Fibroblast of the conjunctiva (primary cell): Measurements from ENCODE around the gene TTC7B.
A peak's percentile ranks its signal among the peaks of the same experiment; 100 is the strongest.

Source experiments
- DNase-seq: peaks from one replicate; pipeline ENCODE4 v3.0.0-alpha.2; 2010; ENCODE audit warnings: low read depth

TTC7B gene

GRCh38 chr14:90740946-90741681 is 75.1 kb downstream of the TTC7B start:
- DNase-seq, result no peak

- DNase-seq, result no peak
These were observed 76.1 kb downstream of the TTC7B start for GRCh38 chr14:90740081-90740480.

DNA sequence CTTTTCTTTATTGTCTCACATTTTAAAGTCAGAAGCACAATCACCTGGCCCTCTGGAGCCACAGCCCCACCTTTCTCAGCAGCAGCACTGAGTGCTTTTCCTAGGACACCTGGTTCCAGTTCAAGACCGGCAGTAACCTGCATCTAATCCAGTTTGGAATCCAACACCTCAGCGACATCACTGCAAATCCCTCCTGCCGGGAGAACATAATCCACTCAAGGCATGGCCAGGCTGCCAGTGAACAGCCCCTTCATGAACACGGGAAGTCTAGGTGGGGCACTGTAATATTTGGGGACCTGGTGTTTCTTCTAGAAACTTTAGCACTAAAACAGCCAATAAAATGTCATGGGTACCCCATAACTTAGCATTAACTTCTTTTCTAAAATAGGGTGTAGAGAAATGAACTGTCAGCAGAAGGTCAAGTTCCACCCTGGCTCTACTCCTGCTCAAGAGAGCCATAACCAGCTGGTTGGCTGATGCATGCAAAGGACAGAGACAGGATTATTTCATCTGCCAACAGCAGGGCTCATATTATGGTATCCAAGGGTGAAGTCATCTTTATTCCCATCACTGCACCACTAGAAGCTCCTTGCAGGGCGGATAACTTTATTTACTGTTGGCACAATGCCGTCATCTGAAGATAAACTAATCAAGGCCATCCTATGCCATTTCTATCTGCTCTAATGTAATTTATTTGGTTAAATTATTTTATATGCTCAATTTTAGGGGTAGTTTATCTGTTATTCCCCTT is 76.7 kb downstream of the TTC7B start:
- no peak for DNase-seq

DNA sequence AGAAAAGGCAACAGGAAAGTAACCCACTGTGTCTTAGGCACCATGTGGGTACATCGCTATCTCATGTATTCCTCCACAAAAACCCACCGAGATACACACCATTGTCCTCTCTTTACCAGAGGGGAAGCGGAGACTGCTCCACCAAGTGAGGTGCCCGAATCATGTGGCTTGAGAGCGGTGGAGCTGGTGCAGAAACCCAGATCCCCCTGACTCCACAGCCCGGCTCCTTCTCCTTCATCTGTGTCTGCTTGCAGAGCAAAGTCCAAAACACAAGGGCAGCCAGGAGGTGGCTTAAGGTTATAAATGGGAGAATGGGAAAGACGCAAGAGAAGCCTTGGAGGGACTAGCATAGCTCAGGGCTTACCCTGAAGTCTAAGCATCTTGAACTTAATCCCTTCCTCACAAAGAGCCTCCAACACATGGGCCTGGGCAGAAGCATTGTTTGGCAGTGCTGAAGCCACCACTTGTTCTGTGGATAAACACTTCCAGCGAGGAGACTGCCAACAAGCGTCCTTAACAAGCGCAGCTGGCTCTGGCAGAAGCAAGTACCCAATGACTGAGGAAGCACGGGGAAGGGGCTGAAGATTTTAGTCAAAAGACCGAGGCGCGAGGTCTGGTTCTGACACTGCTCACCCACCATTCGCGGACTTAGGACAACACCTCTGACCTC is 83.0 kb downstream of the TTC7B start:
- no peak for DNase-seq

- no peak for DNase-seq
These were observed 83.5 kb downstream of the TTC7B start for GRCh38 chr14:90732718-90733117.

GRCh38 chr14:90732139-90732538 is 84.1 kb downstream of the TTC7B start:
- DNase-seq, result no peak

DNA sequence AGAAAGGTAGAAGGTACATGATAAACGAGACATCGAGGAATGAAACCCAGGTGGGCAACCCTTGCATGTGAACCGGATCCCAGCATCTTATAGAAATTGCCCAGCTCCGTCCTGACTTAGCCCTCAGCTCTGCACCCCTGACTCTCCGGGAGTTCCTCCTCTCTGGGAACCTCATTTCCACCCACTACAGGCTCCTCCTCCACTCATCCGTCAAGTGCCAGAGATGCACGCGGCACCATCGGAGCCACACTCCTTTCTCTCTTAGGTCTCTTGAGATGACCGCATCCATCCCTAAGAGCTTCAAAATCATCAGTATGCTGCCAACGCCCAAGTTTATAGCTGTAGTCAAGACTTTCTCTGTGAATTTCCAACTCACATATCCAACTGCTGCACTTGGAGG is 84.7 kb downstream of the TTC7B start:
- DNase-seq, result no peak

DNA sequence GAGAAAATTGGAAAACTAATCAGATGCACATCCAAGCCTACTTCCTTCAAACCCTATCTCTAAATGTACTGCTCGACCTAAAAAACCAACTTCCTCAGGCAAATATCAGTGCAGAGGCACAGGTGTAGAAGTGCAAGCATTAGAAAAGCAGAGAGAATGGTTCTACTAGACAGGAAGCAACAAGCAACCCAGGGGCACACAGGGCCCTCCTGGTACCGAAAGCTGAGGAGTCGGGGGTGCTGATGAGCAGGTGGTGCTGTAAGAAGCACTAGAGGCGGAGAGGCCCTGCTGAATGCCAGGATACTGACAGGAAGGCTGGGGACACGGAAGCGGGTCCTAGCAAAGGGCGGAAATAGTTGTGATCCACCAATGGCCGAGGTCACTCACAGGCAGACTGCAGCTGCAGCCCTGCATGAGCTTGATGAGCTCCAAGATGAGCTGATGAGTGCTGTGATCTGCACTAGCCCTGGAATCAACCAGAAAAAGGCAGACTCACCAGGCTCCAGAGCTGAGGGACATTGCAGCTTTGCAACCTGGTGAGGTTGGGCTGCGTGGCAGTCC is 85.9 kb downstream of the TTC7B start:
- DNase-seq, result no peak

DNA sequence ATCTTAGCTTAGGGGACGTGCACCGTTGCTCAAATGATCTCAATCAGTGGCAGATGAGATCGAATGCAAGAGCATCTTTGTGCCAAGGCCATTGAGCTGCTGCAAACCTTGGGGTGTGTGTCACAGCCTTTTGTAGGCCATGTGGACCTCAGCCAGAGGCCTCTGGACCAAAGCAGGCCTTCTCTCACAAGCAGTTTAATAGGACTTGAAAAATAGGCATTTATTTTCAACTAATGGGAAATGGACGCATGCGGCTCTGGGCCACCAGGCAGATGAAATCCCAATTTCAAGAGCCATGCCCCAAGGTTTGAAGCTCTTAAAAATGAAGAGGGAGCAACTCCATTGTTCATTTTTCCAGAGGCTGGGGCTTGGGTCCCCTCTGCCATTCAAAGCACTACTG is 87.3 kb downstream of the TTC7B start:
- DNase-seq, result no peak

- no peak for DNase-seq
These were observed 89.1 kb downstream of the TTC7B start for GRCh38 chr14:90727082-90727481.

DNA sequence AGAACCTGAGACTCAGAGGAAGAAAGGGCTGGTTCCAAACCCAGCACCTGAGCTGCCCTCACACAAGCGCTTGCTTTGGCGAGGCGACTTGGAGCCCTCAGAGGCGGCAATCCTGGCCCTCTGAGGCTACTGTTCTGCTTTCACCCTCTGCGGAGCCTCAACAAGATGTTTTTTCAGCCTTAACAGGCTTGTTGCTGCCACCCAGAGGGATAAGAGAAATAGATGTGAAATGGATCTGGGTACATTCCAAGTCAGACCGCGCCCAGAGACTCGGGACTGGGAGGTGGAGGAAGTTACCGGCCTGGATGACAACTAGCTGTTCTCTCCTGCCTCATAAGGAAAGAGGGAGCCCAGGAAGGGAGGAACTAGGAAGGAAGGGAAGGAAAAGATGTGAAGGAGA is 89.6 kb downstream of the TTC7B start:
- DNase-seq, result peak; percentile 41

DNA sequence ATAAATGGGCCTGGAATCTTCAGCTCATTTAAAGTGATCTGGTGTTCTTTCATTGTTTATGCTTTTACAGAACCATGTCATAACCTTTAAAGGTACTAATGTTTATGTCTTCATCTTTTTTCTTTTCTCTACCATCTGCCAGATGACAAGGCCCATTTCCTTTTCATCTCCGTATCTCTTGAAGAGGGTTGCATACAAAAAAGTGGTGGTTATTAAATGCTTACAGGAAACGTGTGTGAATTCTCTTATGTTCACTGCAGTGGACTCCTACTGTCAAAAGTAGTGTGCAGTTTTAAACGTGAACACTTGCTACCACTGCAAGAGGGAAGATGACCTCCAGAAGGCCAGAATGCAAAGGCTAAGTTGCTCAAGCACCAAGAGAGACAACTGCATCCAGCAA is 91.4 kb downstream of the TTC7B start:
- DNase-seq, result no peak

- DNase-seq, result no peak
These were observed 93.6 kb downstream of the TTC7B start for GRCh38 chr14:90722590-90722989.

- no peak for DNase-seq
These were observed 94.5 kb downstream of the TTC7B start for GRCh38 chr14:90721619-90722305.

- DNase-seq, result no peak
These were observed 95.4 kb downstream of the TTC7B start for GRCh38 chr14:90720832-90721231.

- no peak for DNase-seq
These were observed 95.9 kb downstream of the TTC7B start for GRCh38 chr14:90720336-90720735.

DNA sequence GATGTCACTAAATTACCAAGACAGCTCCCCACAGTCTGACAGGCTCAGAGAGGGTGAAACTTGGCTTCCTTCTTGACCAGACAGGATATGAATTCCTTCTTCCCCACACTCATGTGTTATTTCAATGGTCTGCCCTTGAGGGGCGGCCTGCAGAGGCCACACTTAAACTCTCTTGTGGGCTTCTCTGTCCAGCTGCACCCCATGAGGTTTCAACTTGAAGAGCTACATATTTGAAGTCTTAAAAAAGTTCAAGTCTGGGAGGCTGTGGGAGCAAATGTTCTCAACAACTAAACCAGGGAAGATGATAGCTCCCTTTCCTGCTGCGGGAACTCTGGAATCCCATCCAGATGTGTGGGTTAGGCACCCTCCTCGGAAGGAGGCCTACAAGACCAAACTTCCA is 98.3 kb downstream of the TTC7B start:
- no peak for DNase-seq

GRCh38 chr14:90715993-90716392 is 100.2 kb downstream of the TTC7B start:
- DNase-seq, result no peak

DNA sequence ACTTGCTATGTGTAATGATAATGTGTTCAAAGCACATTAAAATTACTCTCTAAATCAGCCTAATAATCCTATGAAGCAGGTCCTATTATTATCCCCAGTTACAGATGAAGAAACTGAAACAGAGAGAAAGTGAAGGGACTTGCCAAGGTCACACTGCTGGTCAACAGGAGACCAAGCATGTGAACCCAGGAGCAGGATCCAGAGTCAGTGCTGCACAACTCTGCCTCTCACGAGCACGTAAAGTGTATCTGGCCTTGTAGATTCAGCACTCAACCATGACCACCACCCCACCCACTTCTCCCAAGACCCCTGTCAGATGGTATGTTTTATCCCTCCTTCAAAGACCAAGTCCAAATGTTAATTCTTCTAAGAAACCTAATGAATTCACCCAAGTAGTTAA is 100.7 kb downstream of the TTC7B start:
- no peak for DNase-seq

DNA sequence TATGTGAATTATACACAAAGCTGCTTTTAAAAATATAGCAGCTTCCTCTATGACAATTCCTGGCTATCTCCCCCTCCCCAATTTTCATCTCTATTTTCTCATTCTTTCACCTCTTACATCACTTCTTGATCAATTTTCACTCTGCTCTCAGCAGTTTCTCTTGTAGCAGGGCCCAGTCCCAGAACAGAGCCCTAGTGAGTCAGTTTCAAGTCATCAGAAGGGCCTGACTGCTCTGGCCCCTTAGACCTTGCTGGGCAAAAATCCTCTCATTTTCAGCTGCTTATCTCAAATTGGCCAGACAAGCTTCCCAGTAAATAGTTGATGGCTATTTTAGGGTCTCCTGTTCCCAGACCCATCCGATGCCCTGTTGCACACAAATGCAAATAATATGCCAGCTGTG is 101.4 kb downstream of the TTC7B start:
- no peak for DNase-seq

DNA sequence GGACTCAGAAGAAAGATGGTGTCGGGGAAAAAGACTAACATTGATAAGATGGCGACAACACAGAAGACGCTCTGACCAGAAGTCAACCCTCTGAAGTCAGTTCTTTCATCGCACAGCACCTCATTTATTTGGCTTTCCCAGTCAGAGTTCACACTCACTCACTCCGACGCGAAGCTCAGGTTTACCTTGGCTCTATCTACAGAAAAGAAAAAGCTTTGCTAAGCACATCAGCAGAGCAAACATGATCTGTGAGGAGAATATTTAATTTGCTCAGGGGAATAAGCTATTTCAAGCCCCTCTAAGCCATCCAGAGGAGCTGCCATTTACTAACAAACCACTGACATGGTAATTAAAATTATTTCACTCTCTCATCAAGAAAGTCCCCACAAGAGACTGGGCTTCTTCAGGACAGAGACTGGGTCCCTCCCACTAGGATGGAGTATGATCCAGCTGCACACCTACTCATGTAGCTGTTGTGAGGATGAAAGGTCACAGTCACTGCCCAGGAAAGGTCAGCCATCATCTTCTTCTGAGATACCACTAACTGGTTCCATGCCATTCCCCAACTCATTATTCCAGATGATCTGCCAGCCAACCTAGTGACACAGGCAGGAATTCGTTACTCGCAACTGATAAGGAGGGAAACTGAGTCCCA is 111.4 kb downstream of the TTC7B start:
- no peak for DNase-seq
